ENCODE data around the gene TAS1R2. TPM values are rescaled to one million over a fixed set of nuclear protein-coding genes. Genes with fewer than 3 reads are reported as not detected.

The TAS1R2 gene
- total and polyA plus RNA-seq, 9 of the 15 experiments (the other 6 are each of a cell fraction or from before 2014, with no cell fraction given) = not detected

GRCh38 chr1:18807334-18808063 lies 52.0 kb downstream of the TAS1R2 start (continued):
- TF ChIP-seq CHD7 (IDR thresholded peaks at IDR 0.05; ENCODE audit: low read depth, low read length) (no peak), HOXB6 (CRISPR knock-in tag; IDR thresholded peaks at IDR 0.05; ENCODE audit: borderline replicate concordance) (no peak), ZNF407 (IDR thresholded peaks at IDR 0.05; ENCODE audit: low read depth) (no peak), ATF1 (CRISPR knock-in tag; IDR thresholded peaks at IDR 0.05) (no peak), ATF1 (tag; IDR thresholded peaks at IDR 0.05) (peak; percentile 39; the same call in 1 of the 2 replicates), TBL1XR1 (IDR thresholded peaks at IDR 0.05; ENCODE audit: low read length in 2 of 2) (peak in 1 of 2 experiments; percentile 80; a peak in 2 of 4 replicates), ZKSCAN1 (IDR thresholded peaks at IDR 0.05; ENCODE audit: low read depth, low read length) (peak; percentile 57; the same call in 1 of the 2 replicates), GATAD2B (IDR thresholded peaks at IDR 0.05; ENCODE audit: borderline replicate concordance) (no peak; the same call in 1 of the 2 replicates)
